Right atrium auricular region (tissue), 2 donors: ENCODE measurements around the gene CYP46A1. TPM values are rescaled to one million over a fixed set of nuclear protein-coding genes. Genes with fewer than 3 reads are reported as not detected.

Source experiments
- DNase-seq: peaks from one replicate; pipeline ENCODE4 v3.0.0-alpha.2; 2019; ENCODE audit warnings: low spot score
- H3K27ac ChIP-seq, 2 donors: fragments of 200-600 bp; sonication (generic); 1 replicate in 1 of 2; 2 replicates in 1 of 2; pipeline ENCODE4 v1.5.1; 2016 to 2019
- H3K27me3 ChIP-seq, 2 donors: fragments of 200-600 bp; sonication (generic); one replicate each; pipeline versions ENCODE4 v1.5.1 to v1.6.0; 2017 to 2019
- H3K36me3 ChIP-seq: fragments of 200-600 bp; sonication (generic); one replicate; pipeline ENCODE4 v1.5.1; 2016
- H3K4me1 ChIP-seq, 2 donors: fragments of 200-600 bp; sonication (generic); one replicate each; pipeline versions ENCODE4 v1.5.1 to v1.6.0; 2017 to 2019
- H3K4me3 ChIP-seq, 2 donors: fragments of 200-600 bp; sonication (generic); 1 replicate in 1 of 2; 2 replicates in 1 of 2; pipeline ENCODE4 v1.5.1; 2017 to 2019; ENCODE audit warnings: mild to moderate bottlenecking in 1 of 2, moderate library complexity in 1 of 2
- H3K9me3 ChIP-seq, 2 donors: fragments of 200-600 bp; sonication (generic); one replicate each; pipeline ENCODE4 v1.5.1; 2019
- total RNA-seq, 2 donors: library from RNA; depleted of rRNA; stranded (reverse); fragments of >200 nt; gene quantifications; one replicate each; pipeline ENCODE4 v1.1.0, GENCODE V29; 2016
- TF ChIP-seq, protein P1 (sequence below), 2 donors: fragments of 200-600 bp; sonication (generic); IDR thresholded peaks; one replicate each; pipeline ENCODE4 v1.5.1; 2019; ENCODE audit warnings: antibody characterized with exemption in 2 of 2

CYP46A1 gene
- total RNA-seq, 2 donors from 2014 or later = 1.4 to 6.9 TPM

GRCh38 chr14:99648027-99648784 lies 35.9 kb upstream of the CYP46A1 start:
- H3K36me3 ChIP-seq = no peaks in the 10 kb centered on the region
- DNase-seq = no peak
- H3K27me3 ChIP-seq = no peaks in the 10 kb centered on the region
- TF ChIP-seq, protein P1, sequence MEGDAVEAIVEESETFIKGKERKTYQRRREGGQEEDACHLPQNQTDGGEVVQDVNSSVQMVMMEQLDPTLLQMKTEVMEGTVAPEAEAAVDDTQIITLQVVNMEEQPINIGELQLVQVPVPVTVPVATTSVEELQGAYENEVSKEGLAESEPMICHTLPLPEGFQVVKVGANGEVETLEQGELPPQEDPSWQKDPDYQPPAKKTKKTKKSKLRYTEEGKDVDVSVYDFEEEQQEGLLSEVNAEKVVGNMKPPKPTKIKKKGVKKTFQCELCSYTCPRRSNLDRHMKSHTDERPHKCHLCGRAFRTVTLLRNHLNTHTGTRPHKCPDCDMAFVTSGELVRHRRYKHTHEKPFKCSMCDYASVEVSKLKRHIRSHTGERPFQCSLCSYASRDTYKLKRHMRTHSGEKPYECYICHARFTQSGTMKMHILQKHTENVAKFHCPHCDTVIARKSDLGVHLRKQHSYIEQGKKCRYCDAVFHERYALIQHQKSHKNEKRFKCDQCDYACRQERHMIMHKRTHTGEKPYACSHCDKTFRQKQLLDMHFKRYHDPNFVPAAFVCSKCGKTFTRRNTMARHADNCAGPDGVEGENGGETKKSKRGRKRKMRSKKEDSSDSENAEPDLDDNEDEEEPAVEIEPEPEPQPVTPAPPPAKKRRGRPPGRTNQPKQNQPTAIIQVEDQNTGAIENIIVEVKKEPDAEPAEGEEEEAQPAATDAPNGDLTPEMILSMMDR (IDR thresholded peaks at IDR 0.05) = no peak
- no peaks in the 10 kb centered on the region for H3K9me3 ChIP-seq
- H3K27ac ChIP-seq = no peak overlapping the region
- H3K4me1 ChIP-seq = peaks cover 0 to 14% of the 10 kb centered on the region in 2 donors
- no peak overlapping the region for H3K4me3 ChIP-seq

GRCh38 chr14:99649219-99649618 lies 34.9 kb upstream of the CYP46A1 start:
- Histone ChIP-seq H3K9me3 (no peaks in the 10 kb centered on the region), H3K4me3 (no peak overlapping the region), H3K4me1 (peaks cover 0 to 14% of the 10 kb centered on the region in 2 donors), H3K27ac (no peak overlapping the region), H3K36me3 (no peaks in the 10 kb centered on the region), H3K27me3 (no peaks in the 10 kb centered on the region)
- TF ChIP-seq, protein P1 (IDR thresholded peaks at IDR 0.05) = no peak
- DNase-seq = no peak

GRCh38 chr14:99649643-99650042 lies 34.5 kb upstream of the CYP46A1 start:
- TF ChIP-seq, protein P1 (IDR thresholded peaks at IDR 0.05) = no peak
- Histone ChIP-seq H3K36me3 (no peaks in the 10 kb centered on the region), H3K4me3 (no peak overlapping the region), H3K27ac (no peak overlapping the region), H3K4me1 (peaks cover 0 to 11% of the 10 kb centered on the region in 2 donors), H3K27me3 (no peaks in the 10 kb centered on the region), H3K9me3 (no peaks in the 10 kb centered on the region)
- no peak for DNase-seq

DNA sequence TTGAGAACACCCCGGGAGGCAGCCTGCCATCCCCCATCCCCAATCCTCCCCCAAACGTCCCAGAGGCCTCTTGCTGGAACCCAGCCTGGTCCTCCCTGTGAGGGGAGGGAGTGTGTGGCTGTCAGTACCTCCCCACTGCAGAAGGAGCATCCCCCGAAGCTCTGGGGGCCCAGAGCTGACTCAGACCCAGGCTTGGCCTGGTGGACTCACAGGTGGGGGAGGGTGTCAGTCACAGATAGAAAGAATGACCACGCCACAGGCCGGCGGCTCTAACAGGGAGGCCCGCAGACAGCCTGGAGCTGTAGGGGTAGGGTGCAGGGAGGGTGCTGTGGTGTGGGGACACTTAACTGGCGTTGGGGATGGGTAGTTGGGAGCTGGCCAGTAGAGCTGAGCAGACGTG lies 33.9 kb upstream of the CYP46A1 start:
- Histone ChIP-seq H3K27me3 (no peaks in the 10 kb centered on the region), H3K4me3 (no peak overlapping the region), H3K27ac (no peak overlapping the region), H3K4me1 (peaks cover 0 to 7% of the 10 kb centered on the region in 2 donors), H3K9me3 (no peaks in the 10 kb centered on the region), H3K36me3 (no peaks in the 10 kb centered on the region)
- no peak for DNase-seq
- TF ChIP-seq, protein P1 (IDR thresholded peaks at IDR 0.05) = no peak

DNA sequence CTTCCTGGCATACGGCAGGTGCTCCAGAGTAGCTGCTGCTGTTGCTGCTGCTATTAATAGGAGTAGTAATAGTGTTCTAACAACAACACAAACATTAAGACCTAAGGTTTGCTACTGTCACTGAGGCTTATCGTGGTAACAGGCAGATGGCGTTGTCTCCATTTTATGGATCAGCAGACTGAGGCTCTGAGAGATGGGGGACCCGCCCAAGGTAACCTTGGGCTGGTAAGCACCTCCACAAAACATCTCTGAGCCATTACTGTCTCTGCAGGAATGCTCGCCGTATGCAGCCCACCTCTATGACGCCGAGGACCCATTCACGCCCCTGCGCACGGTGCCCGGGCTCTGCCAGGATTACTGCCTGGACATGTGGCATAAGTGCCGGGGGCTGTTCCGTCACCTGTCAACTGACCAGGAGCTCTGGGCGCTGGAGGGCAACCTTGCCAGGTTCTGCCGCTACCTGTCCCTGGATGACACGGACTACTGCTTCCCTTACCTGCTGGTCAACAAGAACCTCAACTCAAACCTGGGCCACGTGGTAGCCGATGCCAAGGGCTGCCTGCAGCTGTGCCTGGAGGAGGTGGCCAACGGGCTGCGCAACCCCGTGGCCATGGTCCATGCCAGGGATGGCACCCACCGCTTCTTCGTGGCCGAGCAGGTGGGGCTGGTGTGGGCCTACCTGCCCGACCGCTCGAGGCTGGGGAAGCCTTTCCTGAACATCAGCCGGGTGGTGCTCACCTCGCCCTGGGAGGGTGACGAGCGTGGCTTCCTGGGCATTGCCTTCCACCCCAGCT lies 31.9 kb upstream of the CYP46A1 start:
- H3K4me3 ChIP-seq = no peak overlapping the region
- TF ChIP-seq, protein P1 (IDR thresholded peaks at IDR 0.05) = no peak
- H3K9me3 ChIP-seq = no peaks in the 10 kb centered on the region
- no peak overlapping the region for H3K27ac ChIP-seq
- H3K27me3 ChIP-seq = no peaks in the 10 kb centered on the region
- H3K36me3 ChIP-seq = no peaks in the 10 kb centered on the region
- no peak for DNase-seq
- no peaks in the 10 kb centered on the region for H3K4me1 ChIP-seq
